Kidney epithelial cell (primary cell): ENCODE results near the gene COG3. TPM values are rescaled to one million over a fixed set of nuclear protein-coding genes. Genes with fewer than 3 reads are reported as not detected.
A peak's percentile ranks its signal among the peaks of the same experiment; 100 is the strongest.

Experiments used
- DNase-seq: peaks from one replicate; pipeline ENCODE4 v3.0.0-alpha.2; 2010; ENCODE audit warnings: low read depth
- H3K27me3 ChIP-seq: 2 replicates; pipeline ENCODE4 v1.6.0; 2011; ENCODE audit warnings: low read length; ENCODE audit not compliant: control insufficient read depth, insufficient read depth
- H3K36me3 ChIP-seq: 2 replicates; pipeline ENCODE4 v1.5.1; 2011; ENCODE audit warnings: low read length; ENCODE audit not compliant: control insufficient read depth, insufficient read depth
- H3K4me3 ChIP-seq: 2 replicates; pipeline ENCODE4 v1.5.1; 2011; ENCODE audit warnings: low read depth, mild to moderate bottlenecking, control low read depth, low read length
- total RNA-seq: library from RNA; depleted of rRNA; stranded (reverse); fragments of >200 nt; gene quantifications from 2 replicates; pipeline ENCODE4 v1.2.3, GENCODE V29; 2015
- TF ChIP-seq, protein P1 (sequence below): IDR thresholded peaks from 2 replicates; pipeline ENCODE4 v1.5.1; 2011; ENCODE audit warnings: mild to moderate bottlenecking, moderate library complexity, low read length, control low read depth, inconsistent platforms; ENCODE audit not compliant: insufficient read depth, poor library complexity, severe bottlenecking

COG3 gene
- total RNA-seq, 1 donor from 2014 or later: 32.3 TPM

GRCh38 chr13:45496942-45497341 is 32.2 kb downstream of the COG3 start:
- H3K4me3 ChIP-seq: no peak overlapping the region

DNA sequence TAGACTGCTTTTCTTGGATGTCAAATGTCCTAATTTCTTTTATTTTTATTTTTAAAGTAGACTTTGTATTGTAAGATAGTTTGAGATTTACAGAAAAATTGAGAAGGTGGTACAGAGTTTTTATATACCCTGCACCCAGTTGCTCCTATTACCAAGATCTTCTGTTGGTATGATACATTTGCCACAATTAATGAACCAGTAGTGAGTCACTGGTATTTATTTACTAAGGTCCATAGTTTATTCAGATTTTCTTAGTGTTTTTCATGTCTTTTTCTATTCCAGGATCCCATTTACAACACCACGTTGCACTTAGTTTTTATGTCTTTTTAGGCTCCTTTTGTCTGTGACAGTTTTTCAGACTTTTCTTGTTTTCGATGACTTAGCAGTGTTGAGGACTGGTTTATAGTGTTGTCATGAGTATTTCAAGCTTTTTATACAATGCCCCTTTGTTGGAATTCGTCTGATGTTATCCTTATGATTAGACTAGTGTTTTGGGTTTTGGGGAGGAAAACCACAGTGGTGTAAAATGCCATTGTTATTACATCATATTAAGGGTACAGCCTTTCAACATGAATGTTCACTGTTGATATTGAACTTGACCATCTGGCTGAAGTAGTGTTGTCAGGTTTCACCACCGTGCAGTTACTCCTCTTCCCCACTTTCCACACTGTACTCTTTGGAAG is 35.9 kb downstream of the COG3 start:
- DNase-seq: peak; percentile 83
- Histone ChIP-seq H3K4me3 (no peak overlapping the region), H3K27me3 (no peaks in the 10 kb centered on the region), H3K36me3 (no peaks in the 10 kb centered on the region)
- TF ChIP-seq, protein P1, sequence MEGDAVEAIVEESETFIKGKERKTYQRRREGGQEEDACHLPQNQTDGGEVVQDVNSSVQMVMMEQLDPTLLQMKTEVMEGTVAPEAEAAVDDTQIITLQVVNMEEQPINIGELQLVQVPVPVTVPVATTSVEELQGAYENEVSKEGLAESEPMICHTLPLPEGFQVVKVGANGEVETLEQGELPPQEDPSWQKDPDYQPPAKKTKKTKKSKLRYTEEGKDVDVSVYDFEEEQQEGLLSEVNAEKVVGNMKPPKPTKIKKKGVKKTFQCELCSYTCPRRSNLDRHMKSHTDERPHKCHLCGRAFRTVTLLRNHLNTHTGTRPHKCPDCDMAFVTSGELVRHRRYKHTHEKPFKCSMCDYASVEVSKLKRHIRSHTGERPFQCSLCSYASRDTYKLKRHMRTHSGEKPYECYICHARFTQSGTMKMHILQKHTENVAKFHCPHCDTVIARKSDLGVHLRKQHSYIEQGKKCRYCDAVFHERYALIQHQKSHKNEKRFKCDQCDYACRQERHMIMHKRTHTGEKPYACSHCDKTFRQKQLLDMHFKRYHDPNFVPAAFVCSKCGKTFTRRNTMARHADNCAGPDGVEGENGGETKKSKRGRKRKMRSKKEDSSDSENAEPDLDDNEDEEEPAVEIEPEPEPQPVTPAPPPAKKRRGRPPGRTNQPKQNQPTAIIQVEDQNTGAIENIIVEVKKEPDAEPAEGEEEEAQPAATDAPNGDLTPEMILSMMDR: no peak

More at GRCh38 chr13:45496942-45497341, 32.2 kb downstream of the COG3 start:
- H3K27me3 ChIP-seq: no peaks in the 10 kb centered on the region
- TF ChIP-seq, protein P1: no peak
- no peaks in the 10 kb centered on the region for H3K36me3 ChIP-seq
- DNase-seq: no peak

DNA sequence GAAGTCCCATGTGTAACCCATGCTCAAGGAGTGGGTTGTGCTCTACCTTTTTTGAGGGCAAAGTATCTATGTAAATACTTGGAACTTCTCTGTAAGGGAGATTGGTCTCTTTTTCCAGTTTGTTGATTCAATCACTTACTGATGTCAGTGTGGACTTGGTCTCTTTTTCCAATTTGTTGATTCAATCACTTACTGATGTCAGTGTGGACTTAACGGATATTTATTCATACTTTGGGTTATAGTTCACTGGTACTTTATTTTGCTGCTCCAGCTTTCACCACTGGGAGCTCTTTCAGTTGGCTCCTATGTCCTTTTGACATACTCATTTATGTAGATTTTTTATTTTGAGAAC is 36.4 kb downstream of the COG3 start:
- no peaks in the 10 kb centered on the region for H3K27me3 ChIP-seq
- no peaks in the 10 kb centered on the region for H3K36me3 ChIP-seq
- TF ChIP-seq, protein P1: no peak
- no peak for DNase-seq
- no peak overlapping the region for H3K4me3 ChIP-seq

- H3K36me3 ChIP-seq: no peaks in the 10 kb centered on the region
- no peak overlapping the region for H3K4me3 ChIP-seq
- TF ChIP-seq, protein P1: no peak
- H3K27me3 ChIP-seq: no peaks in the 10 kb centered on the region
- no peak for DNase-seq
These were observed 38.9 kb downstream of the COG3 start for GRCh38 chr13:45503658-45504057.

DNA sequence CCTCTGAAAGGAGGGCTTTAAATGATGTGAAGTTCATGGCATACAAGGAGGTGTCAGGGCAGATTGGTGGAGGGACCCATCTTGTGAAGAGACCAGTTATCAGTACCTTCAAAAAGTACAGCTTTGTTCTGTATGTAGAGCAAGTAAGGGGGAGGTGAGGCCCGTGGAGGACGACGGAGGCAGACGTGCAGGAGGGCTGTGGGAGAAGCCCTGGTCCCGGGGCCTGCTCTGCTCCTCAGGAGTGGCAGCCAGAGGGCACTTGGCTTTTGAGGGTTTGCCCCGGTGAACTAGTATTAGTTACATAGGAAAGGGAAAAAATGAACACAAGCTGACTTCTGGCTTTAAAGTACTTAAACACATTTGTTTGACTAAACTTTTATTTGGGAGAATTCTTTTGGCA is 42.1 kb downstream of the COG3 start:
- Histone ChIP-seq H3K27me3 (no peaks in the 10 kb centered on the region), H3K36me3 (no peaks in the 10 kb centered on the region), H3K4me3 (no peak overlapping the region)

GRCh38 chr13:45508776-45509175 is 44.0 kb downstream of the COG3 start:
- peaks cover 2% of the 10 kb centered on the region for H3K36me3 ChIP-seq
- no peaks in the 10 kb centered on the region for H3K27me3 ChIP-seq
- no peak for DNase-seq
- no peak overlapping the region for H3K4me3 ChIP-seq
- TF ChIP-seq, protein P1: no peak

More for the DNA sequence above, 42.1 kb downstream of the COG3 start:
- TF ChIP-seq, protein P1: no peak
- DNase-seq: no peak
